ENCODE data around the gene PHAF1.

PHAF1 gene

GRCh38 chr16:67183627-67184452 is 74.1 kb downstream of the PHAF1 start, which contains the start of gene MATCAP1:
Gene MATCAP1 (minus strand): TSS chr16:67183963. CDS start chr16:67180610, 3,353 bp downstream.
- DNase-seq: peak; percentile 91 to 92

DNA sequence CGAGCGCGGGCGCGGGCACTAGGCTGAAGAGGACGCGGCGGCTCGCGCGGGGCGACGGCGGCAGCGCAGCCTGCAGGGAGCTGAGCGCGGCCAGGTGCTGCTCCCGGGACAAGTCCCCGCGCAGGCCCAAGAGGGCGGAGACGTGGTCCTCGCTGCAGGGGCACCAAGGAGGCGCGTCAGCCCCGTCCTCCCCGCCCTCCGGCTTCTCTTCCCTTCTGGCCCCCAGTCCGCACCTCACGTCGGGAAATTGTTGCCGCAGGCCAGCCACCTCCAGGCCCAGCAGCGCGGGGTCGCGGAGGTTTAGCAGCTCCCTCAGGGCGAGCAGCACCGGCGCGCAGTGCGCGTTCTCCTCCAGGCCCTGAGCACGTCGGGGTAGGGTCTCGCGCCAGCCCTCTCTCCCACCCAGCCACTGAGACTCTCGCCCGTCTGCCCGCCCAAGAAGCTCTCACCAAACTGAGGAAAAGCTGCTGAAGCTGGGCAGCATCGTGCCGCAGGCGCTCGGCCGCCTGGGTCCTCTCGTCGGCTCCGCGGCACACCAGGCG is 74.8 kb downstream of the PHAF1 start:
- no peak for DNase-seq

DNA sequence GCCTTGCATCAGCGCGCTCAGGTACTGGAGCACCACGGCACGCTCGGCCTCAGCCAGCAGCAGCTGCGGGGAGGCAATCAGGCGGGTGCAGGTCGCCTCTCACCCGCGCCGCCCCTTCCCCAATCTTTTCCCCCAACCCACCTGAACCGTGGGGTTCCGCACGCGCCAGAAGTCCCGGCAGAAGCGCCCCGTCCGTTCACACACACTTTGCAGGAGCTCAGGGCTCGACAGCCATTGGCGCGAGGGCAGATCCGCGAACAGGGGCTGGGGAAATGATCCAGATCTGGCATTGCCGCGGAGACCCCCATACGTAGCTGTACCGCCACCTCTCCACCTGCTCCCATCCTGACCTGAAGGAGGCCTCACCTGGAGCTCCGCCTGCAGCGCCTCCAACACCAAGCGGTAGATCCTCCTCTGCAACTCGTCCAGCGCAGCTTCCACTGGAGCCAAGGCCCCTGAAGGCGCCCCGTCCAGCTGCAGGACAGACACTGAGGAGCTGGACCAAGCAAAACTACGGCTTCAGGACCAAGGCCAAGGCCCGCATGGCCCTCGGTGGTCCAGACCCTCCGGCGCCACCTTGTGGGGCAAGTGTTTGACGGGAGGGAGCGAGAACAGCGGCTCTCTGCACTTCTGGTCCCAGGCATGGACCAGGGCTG is 75.4 kb downstream of the PHAF1 start:
- peak; percentile 77 to 78 for DNase-seq

DNA sequence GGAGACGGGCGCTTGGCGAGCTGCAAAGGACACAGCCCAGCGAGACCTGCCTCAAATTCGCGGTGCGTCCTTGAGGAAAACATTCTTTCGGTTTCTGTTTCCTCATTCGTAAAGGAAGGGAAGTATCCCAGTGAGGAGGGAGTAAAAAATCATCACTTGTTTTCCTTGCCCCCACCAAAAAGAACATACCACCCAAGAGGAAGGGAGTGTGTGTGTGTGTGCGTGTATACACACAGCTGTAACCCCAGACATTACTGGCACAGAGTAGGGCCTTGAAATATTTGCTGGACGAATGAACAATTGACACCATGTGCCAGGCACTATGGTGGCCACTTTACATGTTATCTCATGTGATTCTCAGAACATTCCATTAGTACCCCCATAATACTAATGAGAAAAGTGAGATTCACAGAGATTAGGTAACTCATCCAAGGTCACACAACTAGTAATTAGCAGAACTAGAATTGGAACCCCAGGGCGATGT is 76.0 kb downstream of the PHAF1 start:
- no peak for DNase-seq

- DNase-seq: no peak
These were observed 76.8 kb downstream of the PHAF1 start for GRCh38 chr16:67186550-67186950.

- no peak for DNase-seq
These were observed 77.6 kb downstream of the PHAF1 start for GRCh38 chr16:67187175-67187890.

DNA sequence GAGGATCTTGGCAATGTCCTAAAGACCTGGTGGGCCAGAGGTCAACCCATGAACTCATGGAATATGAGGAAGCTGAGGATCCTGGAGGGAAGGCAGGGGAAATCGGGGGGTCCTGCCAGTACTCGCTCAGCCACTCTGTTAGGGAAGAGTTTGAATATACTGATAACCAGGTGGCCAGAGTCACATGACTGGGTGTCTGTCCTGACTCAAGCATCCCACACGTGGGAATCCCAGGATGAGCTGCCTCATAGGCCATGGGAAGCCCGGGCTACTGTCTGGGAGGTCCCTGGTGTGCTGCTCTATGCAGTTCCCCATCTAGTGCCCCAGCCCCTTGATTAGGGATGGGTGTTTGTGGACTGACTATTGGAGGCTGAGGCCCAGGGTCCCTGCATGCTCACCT is 78.6 kb downstream of the PHAF1 start:
- DNase-seq: no peak

- no peak for DNase-seq
These were observed 79.1 kb downstream of the PHAF1 start for GRCh38 chr16:67188798-67189197.

DNA sequence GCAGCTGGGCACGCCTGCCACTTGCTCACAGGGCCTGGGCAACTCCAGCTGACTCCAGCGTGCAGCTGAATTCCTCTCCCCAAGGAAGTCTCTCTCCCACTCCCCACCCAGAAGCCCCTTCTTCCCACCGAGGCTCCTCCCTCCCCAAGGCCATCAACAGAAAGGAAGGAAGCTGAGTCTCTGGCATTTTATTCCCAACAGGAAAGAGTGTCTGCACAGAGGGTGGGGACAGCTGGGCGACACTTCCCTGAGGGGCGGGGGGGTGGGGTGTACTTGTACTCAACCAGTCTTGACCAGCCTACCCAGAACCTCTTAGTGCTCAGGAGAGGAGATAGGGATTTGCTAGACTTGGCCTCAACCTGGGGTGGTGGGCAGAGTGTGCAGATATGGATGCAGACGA is 80.3 kb downstream of the PHAF1 start, which contains the start of gene EXOC3L1:
EXOC3L1 (minus strand) TSS at position 96 of the 400 bp plus-strand sequence. CDS start 460 bp downstream, outside the sequence.
- DNase-seq: no peak

DNA sequence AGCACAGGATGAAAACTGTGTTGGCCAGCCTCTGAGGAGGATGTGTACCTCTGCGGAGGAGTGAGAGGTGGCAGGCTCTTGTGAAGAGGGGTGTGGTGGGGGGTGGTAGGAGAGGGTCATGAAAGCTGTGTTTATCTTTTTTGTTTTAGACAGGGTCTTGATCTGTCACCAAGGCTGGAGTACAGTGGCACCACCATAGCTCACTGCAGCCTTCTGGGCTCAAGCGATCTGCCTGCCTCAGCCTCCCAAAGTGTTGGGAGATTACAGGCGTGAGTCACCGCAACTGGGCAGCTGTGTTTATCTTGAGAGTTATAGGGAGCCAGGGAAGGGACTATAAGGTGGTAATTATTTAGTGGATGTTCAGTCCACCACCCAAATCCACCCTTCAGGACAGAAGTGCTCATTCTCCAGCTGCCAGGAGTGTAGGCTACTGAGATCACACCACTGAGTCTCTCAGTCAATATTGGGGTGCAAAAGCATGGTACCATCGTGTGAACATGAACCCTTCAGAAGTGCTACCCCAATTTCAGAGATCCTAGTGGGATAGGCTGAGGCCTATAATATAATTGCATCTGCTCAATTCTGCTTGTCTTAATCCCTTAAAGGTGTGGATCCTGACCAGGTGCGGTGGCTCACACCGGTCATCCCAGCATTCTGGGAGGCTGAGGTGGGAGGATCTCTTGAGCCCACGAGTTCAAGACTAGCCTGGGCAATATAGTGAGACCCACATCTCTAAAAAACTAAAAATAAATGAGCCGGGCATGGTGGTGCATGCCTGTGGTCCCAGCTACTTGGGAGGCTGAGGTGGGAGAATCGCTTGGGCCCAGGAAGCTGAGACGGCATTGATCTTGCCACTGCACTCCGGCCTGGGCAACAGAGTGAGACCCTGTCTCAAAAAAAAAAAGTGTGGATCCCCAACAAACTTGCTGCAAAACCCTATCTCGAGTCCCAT is 81.0 kb downstream of the PHAF1 start:
- DNase-seq: no peak

DNA sequence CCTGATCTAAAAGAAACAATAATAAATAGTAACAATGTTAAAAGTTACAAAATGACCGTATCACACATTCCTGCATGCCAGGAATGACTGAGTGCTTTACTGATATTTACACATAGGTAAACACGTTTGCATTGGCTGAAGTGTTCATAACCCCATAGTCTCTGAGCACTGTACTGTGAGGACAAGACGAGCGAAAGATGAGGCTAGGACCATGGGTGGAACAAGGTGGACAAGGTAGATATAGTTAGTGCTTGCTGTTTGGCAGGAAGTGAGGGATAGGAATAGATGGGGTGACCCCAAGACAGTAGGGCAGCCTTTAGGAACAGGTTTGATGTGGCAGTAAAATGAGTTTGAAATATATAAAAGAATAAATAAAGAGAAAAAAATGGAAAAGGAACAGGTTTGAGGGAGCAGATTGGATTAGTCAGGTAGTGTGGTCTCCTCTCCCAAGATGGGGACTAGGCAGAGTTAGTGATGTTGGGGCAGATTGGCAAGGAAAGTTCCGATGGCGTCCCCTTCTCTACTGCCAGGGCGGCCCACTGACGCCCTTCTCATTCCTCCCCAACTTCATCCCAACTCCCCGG is 81.8 kb downstream of the PHAF1 start:
- no peak for DNase-seq

- DNase-seq: peak; percentile 77 to 81
These were observed 82.4 kb downstream of the PHAF1 start, which contains the start of gene E2F4 for GRCh38 chr16:67191995-67192681. Gene E2F4 (plus strand): TSS chr16:67192155. CDS start chr16:67192228, 73 bp downstream.

DNA sequence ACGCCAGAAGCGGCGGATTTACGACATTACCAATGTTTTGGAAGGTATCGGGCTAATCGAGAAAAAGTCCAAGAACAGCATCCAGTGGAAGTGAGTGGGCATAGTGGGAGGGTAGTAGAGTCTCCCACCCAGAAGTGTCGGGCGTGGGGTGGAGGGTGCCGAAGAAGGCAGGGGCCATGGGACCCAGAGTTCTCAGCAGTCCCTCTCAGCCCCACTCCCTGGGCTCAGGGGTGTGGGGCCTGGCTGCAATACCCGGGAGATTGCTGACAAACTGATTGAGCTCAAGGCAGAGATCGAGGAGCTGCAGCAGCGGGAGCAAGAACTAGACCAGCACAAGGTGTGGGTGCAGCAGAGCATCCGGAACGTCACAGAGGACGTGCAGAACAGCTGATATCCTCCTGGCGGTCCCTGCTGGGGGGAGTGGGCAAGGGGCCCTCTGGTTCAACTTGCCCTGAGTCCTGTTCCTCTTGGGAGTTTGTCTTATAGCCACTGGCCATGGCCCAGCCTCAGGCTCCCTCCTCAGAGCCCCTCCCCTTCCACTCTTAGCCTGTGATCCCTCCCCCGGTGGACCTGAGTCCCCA is 83.1 kb downstream of the PHAF1 start:
- DNase-seq: no peak

- DNase-seq: no peak
These were observed 83.8 kb downstream of the PHAF1 start for GRCh38 chr16:67193536-67193935.

DNA sequence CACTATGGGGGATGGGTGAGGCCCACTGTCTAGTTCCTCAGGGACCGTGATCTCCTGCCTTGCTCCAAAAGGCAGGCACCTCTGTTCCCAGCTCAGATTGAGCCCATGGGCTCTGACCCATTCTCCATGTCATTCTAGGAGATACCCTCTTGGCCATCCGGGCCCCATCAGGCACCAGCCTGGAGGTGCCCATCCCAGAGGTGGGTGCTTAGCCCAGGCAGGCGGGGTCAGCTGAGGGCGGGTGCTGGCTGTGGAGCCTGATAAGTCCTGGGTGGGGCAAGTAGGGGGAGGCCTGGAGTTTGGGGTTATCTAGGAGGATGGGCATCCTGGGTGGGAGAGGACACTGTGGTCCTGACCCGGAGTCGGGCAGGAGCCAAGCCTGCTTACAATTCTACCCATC is 84.5 kb downstream of the PHAF1 start:
- no peak for DNase-seq

DNA sequence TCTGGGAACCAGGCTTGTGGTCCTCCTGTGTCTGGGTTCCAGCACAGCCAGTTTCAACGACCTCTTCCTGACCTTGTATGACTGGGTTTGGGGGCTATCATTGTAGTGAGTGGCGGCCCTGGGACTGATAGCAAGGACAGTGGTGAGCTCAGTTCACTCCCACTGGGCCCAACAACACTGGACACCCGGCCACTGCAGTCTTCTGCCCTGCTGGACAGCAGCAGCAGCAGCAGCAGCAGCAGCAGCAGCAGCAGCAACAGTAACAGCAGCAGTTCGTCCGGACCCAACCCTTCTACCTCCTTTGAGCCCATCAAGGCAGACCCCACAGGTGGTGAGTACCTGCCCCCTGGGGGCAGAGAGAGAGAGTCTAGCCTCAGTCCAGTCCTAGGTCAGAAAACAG is 85.9 kb downstream of the PHAF1 start:
- DNase-seq: no peak

DNA sequence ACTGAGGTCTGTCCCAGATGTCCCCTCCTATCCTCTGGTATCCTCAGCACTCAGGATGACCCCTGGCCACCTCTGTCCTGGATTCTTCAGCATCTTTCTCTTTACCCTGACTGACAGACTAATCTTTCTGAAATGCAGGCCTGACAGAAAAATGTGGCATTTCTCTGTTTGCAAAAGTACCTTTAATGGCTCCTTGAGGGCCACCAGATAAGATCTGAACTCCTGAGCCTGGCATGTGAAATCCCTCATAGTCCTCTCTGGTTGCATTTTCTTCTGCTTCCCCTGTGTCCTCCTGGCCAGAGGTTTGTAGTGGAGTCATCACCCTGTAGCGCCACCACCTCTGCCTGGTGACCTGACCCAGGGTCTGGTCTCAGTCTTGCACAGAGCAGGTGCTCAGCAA is 87.1 kb downstream of the PHAF1 start:
- no peak for DNase-seq

DNA sequence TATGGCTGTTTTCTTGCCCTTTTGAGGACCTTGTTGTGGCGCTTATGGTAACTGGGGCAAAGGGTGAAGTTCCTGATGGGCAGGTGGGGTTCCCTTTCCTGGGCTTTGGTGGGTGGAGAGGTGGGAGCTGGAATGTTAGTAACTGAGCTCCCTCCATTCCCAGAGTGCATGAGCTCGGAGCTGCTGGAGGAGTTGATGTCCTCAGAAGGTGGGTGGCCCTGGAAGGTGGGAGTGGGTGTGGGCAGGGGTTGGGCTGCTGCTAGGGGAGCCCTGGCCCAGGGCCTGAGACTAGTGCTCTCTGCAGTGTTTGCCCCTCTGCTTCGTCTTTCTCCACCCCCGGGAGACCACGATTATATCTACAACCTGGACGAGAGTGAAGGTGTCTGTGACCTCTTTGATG is 88.0 kb downstream of the PHAF1 start:
- DNase-seq: no peak
